Bronchial epithelial cell (primary cell): ENCODE measurements around the gene AEBP2. TPM values are rescaled to one million over a fixed set of nuclear protein-coding genes. Genes with fewer than 3 reads are reported as not detected.
"Not testable (repeated sequence)": the region's sequence is repeated elsewhere in the genome, so short reads cannot be mapped to it uniquely, and the experiment has no call there.

ENCODE experiments used
- DNase-seq: peaks from one replicate; pipeline ENCODE4 v3.0.0-alpha.2; 2010; ENCODE audit warnings: low read depth
- FAIRE-seq: peaks from 2 replicates; lab custom pipeline; 2011; peaks lifted over from hg19 to GRCh38; lab: Jason Lieb, UNC
- H3K27me3 ChIP-seq: 2 replicates; pipeline ENCODE4 v1.5.1; 2011; ENCODE audit warnings: low read length; ENCODE audit not compliant: control insufficient read depth, insufficient read depth
- H3K36me3 ChIP-seq: 2 replicates; pipeline ENCODE4 v1.5.1; 2011; ENCODE audit warnings: low read length; ENCODE audit not compliant: control insufficient read depth, insufficient read depth
- H3K4me3 ChIP-seq: 2 replicates; pipeline ENCODE4 v1.5.1; 2011; ENCODE audit warnings: mild to moderate bottlenecking, low read depth, low read length, control low read depth
- total RNA-seq: library from RNA; depleted of rRNA; stranded (reverse); fragments of >200 nt; gene quantifications from 2 replicates; pipeline ENCODE4 v1.2.1, GENCODE V29; 2014
- TF ChIP-seq, protein P1 (sequence below): IDR thresholded peaks from 2 replicates; pipeline ENCODE4 v1.5.1; 2011; ENCODE audit warnings: mild to moderate bottlenecking, moderate library complexity, low read length, control low read depth, inconsistent platforms; ENCODE audit not compliant: insufficient read depth, severe bottlenecking

AEBP2 gene
- total RNA-seq, 1 donor from 2014 or later, result 12.6 TPM

DNA sequence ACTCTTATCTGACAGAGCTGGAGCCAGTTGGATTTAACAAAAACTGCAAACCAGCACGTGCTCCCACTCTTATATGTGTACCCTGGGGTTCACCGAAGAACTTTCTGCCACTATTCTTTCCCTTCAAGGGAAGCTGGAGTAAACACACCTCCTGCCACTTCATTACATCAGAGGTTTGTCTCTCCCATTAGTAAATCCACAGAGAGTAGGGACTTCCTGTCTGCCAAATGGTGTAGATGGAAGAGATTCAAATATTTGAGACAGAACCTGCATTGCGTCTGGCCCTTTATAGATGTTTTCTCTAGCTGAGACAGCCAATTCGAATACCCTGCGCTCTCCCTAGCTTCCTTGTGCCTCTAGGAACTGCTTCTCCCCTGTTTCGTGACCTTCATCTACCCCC, 29.1 kb upstream of the AEBP2 start:
- DNase-seq (no peak), FAIRE-seq (no peak)
- TF ChIP-seq, protein P1, sequence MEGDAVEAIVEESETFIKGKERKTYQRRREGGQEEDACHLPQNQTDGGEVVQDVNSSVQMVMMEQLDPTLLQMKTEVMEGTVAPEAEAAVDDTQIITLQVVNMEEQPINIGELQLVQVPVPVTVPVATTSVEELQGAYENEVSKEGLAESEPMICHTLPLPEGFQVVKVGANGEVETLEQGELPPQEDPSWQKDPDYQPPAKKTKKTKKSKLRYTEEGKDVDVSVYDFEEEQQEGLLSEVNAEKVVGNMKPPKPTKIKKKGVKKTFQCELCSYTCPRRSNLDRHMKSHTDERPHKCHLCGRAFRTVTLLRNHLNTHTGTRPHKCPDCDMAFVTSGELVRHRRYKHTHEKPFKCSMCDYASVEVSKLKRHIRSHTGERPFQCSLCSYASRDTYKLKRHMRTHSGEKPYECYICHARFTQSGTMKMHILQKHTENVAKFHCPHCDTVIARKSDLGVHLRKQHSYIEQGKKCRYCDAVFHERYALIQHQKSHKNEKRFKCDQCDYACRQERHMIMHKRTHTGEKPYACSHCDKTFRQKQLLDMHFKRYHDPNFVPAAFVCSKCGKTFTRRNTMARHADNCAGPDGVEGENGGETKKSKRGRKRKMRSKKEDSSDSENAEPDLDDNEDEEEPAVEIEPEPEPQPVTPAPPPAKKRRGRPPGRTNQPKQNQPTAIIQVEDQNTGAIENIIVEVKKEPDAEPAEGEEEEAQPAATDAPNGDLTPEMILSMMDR, result no peak
- H3K4me3 ChIP-seq, result no peak overlapping the region
- H3K36me3 ChIP-seq, result no peaks in the 10 kb centered on the region
- no peaks in the 10 kb centered on the region for H3K27me3 ChIP-seq

DNA sequence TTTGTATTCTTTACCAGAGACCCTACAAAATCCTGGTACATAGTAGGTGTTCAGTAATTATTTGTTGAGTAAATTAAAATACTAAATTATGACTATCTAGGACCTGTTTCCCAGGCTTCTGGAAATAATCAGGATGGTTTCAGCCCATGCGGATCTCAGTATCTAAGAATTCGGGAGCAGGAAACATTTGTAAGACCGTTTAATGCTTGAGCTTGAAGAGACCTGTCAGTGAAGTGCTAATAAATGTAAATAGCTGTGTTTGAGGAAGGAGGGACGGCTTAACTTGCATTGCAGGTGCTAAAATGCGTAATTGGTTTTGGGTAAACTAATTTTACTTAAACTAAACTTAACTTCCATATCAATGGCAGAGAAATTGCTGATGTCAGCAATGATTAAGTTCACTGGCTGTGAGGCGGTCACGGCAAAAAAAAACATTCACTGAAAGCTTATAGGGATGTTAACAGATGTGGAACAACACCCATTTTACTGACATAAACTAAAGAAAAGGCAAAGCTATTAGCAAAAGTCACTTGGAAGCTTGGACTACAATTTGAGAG, 28.6 kb upstream of the AEBP2 start:
- no peaks in the 10 kb centered on the region for H3K27me3 ChIP-seq
- FAIRE-seq (no peak), DNase-seq (no peak)
- TF ChIP-seq, protein P1, result no peak
- H3K36me3 ChIP-seq, result no peaks in the 10 kb centered on the region
- H3K4me3 ChIP-seq, result no peak overlapping the region

DNA sequence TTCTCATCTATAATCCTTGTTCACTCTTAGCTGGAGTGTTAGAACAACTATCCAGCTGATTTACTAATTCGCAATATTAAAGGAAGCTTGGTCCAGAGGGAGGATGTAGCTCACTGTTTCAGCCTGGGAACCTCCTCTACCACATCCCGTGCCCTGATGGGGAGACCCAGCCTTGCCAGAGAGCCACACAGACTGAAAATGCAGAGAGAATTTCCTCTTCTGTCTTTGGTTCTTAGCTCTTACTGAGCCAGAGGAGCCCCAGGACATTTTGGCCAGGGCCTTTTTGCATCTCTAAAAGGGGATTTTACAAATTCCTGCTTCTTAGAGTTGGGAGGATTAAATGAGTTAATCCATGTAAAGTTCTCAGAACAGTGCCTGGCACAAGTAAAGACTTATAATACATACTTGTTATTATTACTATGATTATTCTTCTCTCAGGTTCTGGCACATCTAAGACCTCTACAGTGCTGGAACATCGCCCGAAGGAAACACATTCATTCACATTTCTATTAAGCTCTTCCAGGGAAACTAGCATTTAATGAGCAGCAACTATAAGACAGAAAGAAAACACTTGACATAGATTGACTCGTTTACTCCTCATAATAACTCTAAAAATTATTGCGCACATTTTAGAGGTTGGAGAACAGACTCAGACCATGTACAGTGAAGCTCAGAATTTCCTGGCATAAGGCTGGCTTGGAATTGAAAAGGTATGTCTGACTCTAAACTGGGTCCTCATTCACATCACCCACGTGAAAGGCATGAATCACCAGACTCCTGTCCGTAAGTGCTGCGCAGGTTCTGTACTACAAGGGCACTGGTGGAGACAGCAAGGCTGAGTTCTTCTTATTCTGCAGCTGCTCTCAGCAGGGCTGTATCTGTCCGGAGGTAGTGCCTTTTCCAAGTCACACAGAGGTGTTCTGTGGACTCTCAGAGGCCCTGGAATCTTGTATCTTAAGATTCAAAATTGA, 27.8 kb upstream of the AEBP2 start:
- DNase-seq (no peak), FAIRE-seq (no peak)
- H3K27me3 ChIP-seq, result no peaks in the 10 kb centered on the region
- no peak overlapping the region for H3K4me3 ChIP-seq
- no peaks in the 10 kb centered on the region for H3K36me3 ChIP-seq
- TF ChIP-seq, protein P1, result no peak

DNA sequence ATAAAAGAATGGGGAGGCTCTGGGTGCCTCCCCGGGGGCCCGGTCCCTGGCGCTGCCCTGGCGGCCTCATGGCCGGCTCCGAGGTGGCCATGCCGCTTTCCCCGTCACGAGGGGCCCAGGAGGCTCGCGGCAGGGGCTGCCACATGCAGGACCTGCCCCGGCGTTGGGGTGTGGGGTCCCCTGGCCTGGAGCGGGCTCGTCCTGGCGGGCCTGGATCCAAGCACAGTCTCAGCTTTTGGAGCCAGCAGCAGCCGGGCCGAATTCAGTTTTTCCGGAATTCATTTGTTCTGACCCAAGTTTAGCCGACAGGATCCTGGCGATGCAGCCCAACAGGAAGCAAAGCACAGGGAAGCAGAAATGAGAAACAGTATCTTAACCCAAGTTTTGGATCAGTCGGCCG, 26.4 kb upstream of the AEBP2 start:
- H3K27me3 ChIP-seq, result no peaks in the 10 kb centered on the region
- FAIRE-seq (no peak), DNase-seq (no peak)
- H3K36me3 ChIP-seq, result no peaks in the 10 kb centered on the region
- TF ChIP-seq, protein P1, result no peak
- no peak overlapping the region for H3K4me3 ChIP-seq

DNA sequence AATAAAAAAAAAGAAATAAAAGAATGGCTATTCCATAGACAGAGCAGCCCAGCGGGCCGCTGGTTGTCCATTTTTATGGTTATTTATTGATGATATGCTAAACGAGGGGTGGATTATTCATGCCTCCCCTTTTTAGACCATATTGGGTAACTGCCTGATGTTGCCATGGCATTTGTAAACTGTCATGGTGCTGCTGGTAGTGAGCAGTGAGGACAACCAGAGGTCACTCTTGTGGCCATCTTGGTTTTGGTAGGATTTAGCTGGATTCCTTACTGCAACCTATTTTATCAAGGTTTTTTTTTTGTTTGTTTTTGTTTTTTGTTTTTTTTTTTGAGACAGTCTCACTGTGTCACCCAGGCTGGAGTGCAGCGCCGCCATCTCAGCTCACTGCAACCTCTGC, 25.7 kb upstream of the AEBP2 start:
- not testable (repeated sequence) for H3K4me3 ChIP-seq, FAIRE-seq, H3K27me3 ChIP-seq, H3K36me3 ChIP-seq, DNase-seq

DNA sequence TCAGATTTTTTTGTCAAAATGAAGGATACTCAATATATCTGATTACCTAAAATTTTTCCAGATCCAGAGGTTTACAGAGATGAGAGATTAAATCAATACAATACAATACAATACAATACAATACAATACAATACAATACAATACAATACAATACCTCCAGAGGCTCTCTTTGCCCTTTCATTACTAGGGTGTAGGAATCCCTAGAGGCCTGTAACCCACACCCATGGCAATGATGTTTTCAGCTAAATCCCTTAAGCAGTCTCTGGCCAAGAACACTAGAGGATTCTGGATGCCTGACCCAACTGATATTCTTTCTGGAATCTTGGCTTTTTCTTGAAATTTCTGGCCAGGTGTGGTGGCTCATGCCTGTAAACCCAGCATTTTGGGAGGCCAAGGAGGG, 23.7 kb upstream of the AEBP2 start:
- FAIRE-seq (no peak), DNase-seq (no peak)
- TF ChIP-seq, protein P1, result no peak
- Histone ChIP-seq H3K4me3 (no peak overlapping the region), H3K36me3 (no peaks in the 10 kb centered on the region), H3K27me3 (no peaks in the 10 kb centered on the region)
